Hepatocyte (in vitro differentiated cells): ENCODE results near the gene STRBP. TPM values are rescaled to one million over a fixed set of nuclear protein-coding genes. Genes with fewer than 3 reads are reported as not detected.

Source experiments
- DNase-seq: peaks from one replicate; pipeline ENCODE4 v3.0.0-alpha.2; 2016; ENCODE audit warnings: low spot score
- H2AFZ ChIP-seq: fragments of 200-600 bp; sonication (generic); 2 replicates; pipeline ENCODE4 v1.6.0; 2016; ENCODE audit warnings: antibody characterized with exemption, mild to moderate bottlenecking
- H3K27ac ChIP-seq: fragments of 200-600 bp; sonication (generic); 2 replicates; pipeline ENCODE4 v1.5.1; 2016; ENCODE audit warnings: mild to moderate bottlenecking
- H3K27me3 ChIP-seq: fragments of 200-600 bp; sonication (generic); 2 replicates; pipeline ENCODE4 v1.6.1; 2016
- H3K36me3 ChIP-seq: fragments of 200-600 bp; sonication (generic); replicated peaks from 2 replicates; pipeline ENCODE4 v1.5.1; 2016; ENCODE audit warnings: low read depth; ENCODE audit not compliant: insufficient read depth
- H3K4me1 ChIP-seq: fragments of 200-600 bp; sonication (generic); 2 replicates; pipeline ENCODE4 v1.5.1; 2016; ENCODE audit warnings: mild to moderate bottlenecking, moderate library complexity; ENCODE audit not compliant: insufficient read depth
- H3K4me2 ChIP-seq: fragments of 200-600 bp; sonication (generic); 2 replicates; pipeline ENCODE4 v1.6.0; 2016
- H3K4me3 ChIP-seq: fragments of 200-600 bp; sonication (generic); 2 replicates; pipeline ENCODE4 v1.5.1; 2016; ENCODE audit warnings: mild to moderate bottlenecking
- H3K79me2 ChIP-seq: fragments of 200-600 bp; sonication (generic); 2 replicates; pipeline ENCODE4 v1.6.0; 2017; ENCODE audit warnings: mild to moderate bottlenecking
- H3K9me2 ChIP-seq: fragments of 200-600 bp; sonication (generic); replicated peaks from 2 replicates; pipeline ENCODE4 v1.6.0; 2017; ENCODE audit warnings: mild to moderate bottlenecking; ENCODE audit not compliant: insufficient read depth
- H3K9me3 ChIP-seq: fragments of 200-600 bp; sonication (generic); 2 replicates; pipeline ENCODE4 v1.5.1; 2016; ENCODE audit warnings: low read depth, mild to moderate bottlenecking
- H4K20me1 ChIP-seq: fragments of 200-600 bp; sonication (generic); 2 replicates; pipeline ENCODE4 v1.6.0; 2016; ENCODE audit warnings: mild to moderate bottlenecking; ENCODE audit not compliant: insufficient read depth, poor library complexity, severe bottlenecking
- EZH2 ChIP-seq: fragments of 200-600 bp; sonication (generic); IDR thresholded peaks from 2 replicates; pipeline ENCODE4 v1.6.1; 2016; ENCODE audit warnings: antibody characterized with exemption, mild to moderate bottlenecking, borderline replicate concordance
- EZH2phosphoT487 ChIP-seq: fragments of 200-600 bp; sonication (generic); IDR thresholded peaks from one replicate; pipeline ENCODE4 v1.6.1; 2018; ENCODE audit warnings: antibody characterized with exemption, mild to moderate bottlenecking, low read depth, moderate library complexity; ENCODE audit not compliant: unreplicated experiment, severe bottlenecking
- WGBS: methylation state at CpG from one replicate; pipeline ENCODE4 v1.1.6; 2016; ENCODE audit warnings: low lambda C conversion rate; ENCODE audit errors: missing lambda C conversion rate; 5-methylcytosine and 5-hydroxymethylcytosine counted together
- polyA plus RNA-seq: library from polyadenylated mRNA; unstranded; fragments of >200 nt; fragmentation: Nextera tagmentation; extraction: Ambion mirVana; gene quantifications from 2 replicates; pipeline ENCODE4 v1.2.1, GENCODE V29; 2016
- total RNA-seq: library from RNA; depleted of rRNA; stranded (reverse); fragments of >200 nt; gene quantifications from 2 replicates; pipeline ENCODE4 v1.2.3, GENCODE V29; 2014
- TF ChIP-seq, protein P1 (sequence below): fragments of 200-600 bp; sonication (generic); IDR thresholded peaks from 2 replicates; pipeline ENCODE4 v1.5.1; 2016; ENCODE audit warnings: antibody characterized with exemption, mild to moderate bottlenecking; ENCODE audit not compliant: poor library complexity

Gene STRBP
- total and polyA plus RNA-seq, 2 experiments from 2014 or later, result 26.8 to 27.7 TPM

GRCh38 chr9:123312306-123312877, 44.0 kb upstream of the STRBP start:
- 76% methylated on average over 4 of the region's 4 CpGs for WGBS
- Histone ChIP-seq H3K27me3 (no peaks in the 10 kb centered on the region), H3K79me2 (no peaks in the 10 kb centered on the region), H4K20me1 (no peaks in the 10 kb centered on the region), H3K36me3 (no peaks in the 10 kb centered on the region), H3K9me3 (no peaks in the 10 kb centered on the region), H2AFZ (no peak overlapping the region), H3K27ac (no peak overlapping the region), H3K4me3 (no peak overlapping the region), H3K4me1 (peaks cover 3% of the 10 kb centered on the region), H3K9me2 (no peaks in the 10 kb centered on the region), H3K4me2 (no peak overlapping the region)
- DNase-seq, result no peak
- TF ChIP-seq EZH2 (no peak), EZH2phosphoT487 (no peak)
- TF ChIP-seq, protein P1, sequence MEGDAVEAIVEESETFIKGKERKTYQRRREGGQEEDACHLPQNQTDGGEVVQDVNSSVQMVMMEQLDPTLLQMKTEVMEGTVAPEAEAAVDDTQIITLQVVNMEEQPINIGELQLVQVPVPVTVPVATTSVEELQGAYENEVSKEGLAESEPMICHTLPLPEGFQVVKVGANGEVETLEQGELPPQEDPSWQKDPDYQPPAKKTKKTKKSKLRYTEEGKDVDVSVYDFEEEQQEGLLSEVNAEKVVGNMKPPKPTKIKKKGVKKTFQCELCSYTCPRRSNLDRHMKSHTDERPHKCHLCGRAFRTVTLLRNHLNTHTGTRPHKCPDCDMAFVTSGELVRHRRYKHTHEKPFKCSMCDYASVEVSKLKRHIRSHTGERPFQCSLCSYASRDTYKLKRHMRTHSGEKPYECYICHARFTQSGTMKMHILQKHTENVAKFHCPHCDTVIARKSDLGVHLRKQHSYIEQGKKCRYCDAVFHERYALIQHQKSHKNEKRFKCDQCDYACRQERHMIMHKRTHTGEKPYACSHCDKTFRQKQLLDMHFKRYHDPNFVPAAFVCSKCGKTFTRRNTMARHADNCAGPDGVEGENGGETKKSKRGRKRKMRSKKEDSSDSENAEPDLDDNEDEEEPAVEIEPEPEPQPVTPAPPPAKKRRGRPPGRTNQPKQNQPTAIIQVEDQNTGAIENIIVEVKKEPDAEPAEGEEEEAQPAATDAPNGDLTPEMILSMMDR, result no peak

GRCh38 chr9:123311250-123311752, 42.9 kb upstream of the STRBP start:
- peaks cover 3% of the 10 kb centered on the region for H3K4me1 ChIP-seq
- no peak overlapping the region for H3K27ac ChIP-seq
- no peaks in the 10 kb centered on the region for H3K9me2 ChIP-seq
- no peaks in the 10 kb centered on the region for H3K79me2 ChIP-seq
- WGBS, result 75% methylated on average over 9 of the region's 9 CpGs
- no peak overlapping the region for H3K4me2 ChIP-seq
- TF ChIP-seq EZH2 (no peak), EZH2phosphoT487 (no peak)
- TF ChIP-seq, protein P1, result no peak
- no peaks in the 10 kb centered on the region for H3K27me3 ChIP-seq
- no peaks in the 10 kb centered on the region for H4K20me1 ChIP-seq
- no peak for DNase-seq
- no peak overlapping the region for H3K4me3 ChIP-seq
- H3K36me3 ChIP-seq, result no peaks in the 10 kb centered on the region
- H2AFZ ChIP-seq, result no peak overlapping the region
- H3K9me3 ChIP-seq, result no peaks in the 10 kb centered on the region

GRCh38 chr9:123310551-123311249, 42.3 kb upstream of the STRBP start:
- no peak overlapping the region for H2AFZ ChIP-seq
- H3K79me2 ChIP-seq, result no peaks in the 10 kb centered on the region
- no peaks in the 10 kb centered on the region for H3K9me2 ChIP-seq
- H3K36me3 ChIP-seq, result no peaks in the 10 kb centered on the region
- H3K27me3 ChIP-seq, result no peaks in the 10 kb centered on the region
- no peak overlapping the region for H3K4me3 ChIP-seq
- no peaks in the 10 kb centered on the region for H3K9me3 ChIP-seq
- DNase-seq, result no peak
- no peak overlapping the region for H3K4me2 ChIP-seq
- TF ChIP-seq, protein P1, result no peak
- TF ChIP-seq EZH2phosphoT487 (no peak), EZH2 (no peak)
- whole genome bisulfite sequencing, result 67% methylated on average over 4 of the region's 4 CpGs
- H3K27ac ChIP-seq, result no peak overlapping the region
- no peaks in the 10 kb centered on the region for H4K20me1 ChIP-seq
- H3K4me1 ChIP-seq, result peaks cover 3% of the 10 kb centered on the region
